Cardiac muscle cell (in vitro differentiated cells and primary cell): ENCODE data around the gene CDH19. TPM values are rescaled to one million over a fixed set of nuclear protein-coding genes. Genes with fewer than 3 reads are reported as not detected.

Source experiments
- DNase-seq, 2 donors: peaks; one replicate each; pipeline versions ENCODE4 v3.0.0 to v3.0.0-alpha.2; 2010 to 2017; ENCODE audit warnings: low read depth in 1 of 2, low spot score in 1 of 2
- H3K27ac ChIP-seq: fragments of 200-600 bp; sonication (generic); 2 replicates; pipeline ENCODE4 v1.5.1; 2016
- H3K27me3 ChIP-seq: fragments of 200-600 bp; sonication (generic); 2 replicates; pipeline ENCODE4 v1.6.0; 2016; ENCODE audit warnings: control low read depth
- H3K36me3 ChIP-seq: fragments of 200-600 bp; sonication (generic); 2 replicates; pipeline ENCODE4 v1.5.1; 2016; ENCODE audit warnings: control low read depth
- H3K4me1 ChIP-seq: fragments of 200-600 bp; sonication (generic); 2 replicates; pipeline ENCODE4 v1.8.1; 2017; ENCODE audit warnings: low read depth, mild to moderate bottlenecking, mixed run types
- H3K4me3 ChIP-seq: fragments of 200-600 bp; sonication (generic); 2 replicates; pipeline ENCODE4 v1.5.1; 2016; ENCODE audit warnings: mild to moderate bottlenecking
- H3K9me3 ChIP-seq: fragments of 200-600 bp; sonication (generic); 2 replicates; pipeline ENCODE4 v1.5.1; 2017; ENCODE audit warnings: low read depth, mild to moderate bottlenecking, control low read depth
- CTCF ChIP-seq: IDR thresholded peaks from 2 replicates; pipeline ENCODE4 v1.5.1; 2012; ENCODE audit warnings: low read depth, mild to moderate bottlenecking, low read length
- polyA plus RNA-seq: library from polyadenylated mRNA; unstranded; fragments of >200 nt; fragmentation: Nextera tagmentation; extraction: Ambion mirVana; gene quantifications from 2 replicates; pipeline ENCODE4 v1.2.1, GENCODE V29; 2016
- total RNA-seq: library from RNA; depleted of rRNA; stranded (reverse); fragments of >200 nt; gene quantifications from 2 replicates; pipeline ENCODE4 v1.2.3, GENCODE V29; 2016

CDH19 gene
- total and polyA plus RNA-seq, 2 experiments from 2014 or later = not detected

GRCh38 chr18:66623821-66624220 is 19.9 kb upstream of the CDH19 start:
- Histone ChIP-seq H3K4me1 (no peaks in the 10 kb centered on the region), H3K9me3 (no peaks in the 10 kb centered on the region), H3K27ac (no peak overlapping the region), H3K27me3 (no peaks in the 10 kb centered on the region), H3K4me3 (no peak overlapping the region), H3K36me3 (no peaks in the 10 kb centered on the region)
- TF ChIP-seq CTCF = no peak
- DNase-seq = no peak

- Histone ChIP-seq H3K4me1 (no peaks in the 10 kb centered on the region), H3K27ac (no peak overlapping the region)
- no peak for TF ChIP-seq CTCF
Measured at GRCh38 chr18:66621816-66622576, 18.1 kb upstream of the CDH19 start.

GRCh38 chr18:66616523-66616983 is 12.7 kb upstream of the CDH19 start:
- Histone ChIP-seq H3K27me3 (no peaks in the 10 kb centered on the region), H3K4me3 (no peak overlapping the region), H3K4me1 (no peaks in the 10 kb centered on the region), H3K27ac (no peak overlapping the region), H3K36me3 (no peaks in the 10 kb centered on the region), H3K9me3 (no peaks in the 10 kb centered on the region)
- peak; percentile 22 to 52 for DNase-seq
- TF ChIP-seq CTCF = peak; percentile 55

More at GRCh38 chr18:66621816-66622576, 18.1 kb upstream of the CDH19 start:
- DNase-seq = no peak
- H3K9me3 ChIP-seq = no peaks in the 10 kb centered on the region
- no peaks in the 10 kb centered on the region for H3K36me3 ChIP-seq
- H3K4me3 ChIP-seq = no peak overlapping the region
- no peaks in the 10 kb centered on the region for H3K27me3 ChIP-seq

- H3K4me3 ChIP-seq = no peak overlapping the region
- no peak for DNase-seq
- no peaks in the 10 kb centered on the region for H3K4me1 ChIP-seq
- no peaks in the 10 kb centered on the region for H3K9me3 ChIP-seq
- H3K36me3 ChIP-seq = no peaks in the 10 kb centered on the region
- H3K27me3 ChIP-seq = no peaks in the 10 kb centered on the region
- no peak overlapping the region for H3K27ac ChIP-seq
- TF ChIP-seq CTCF = no peak
Measured at GRCh38 chr18:66615176-66615575, 11.3 kb upstream of the CDH19 start.

GRCh38 chr18:66607632-66608031 is 3.7 kb upstream of the CDH19 start:
- H3K27me3 ChIP-seq = no peaks in the 10 kb centered on the region
- H3K4me3 ChIP-seq = no peak overlapping the region
- H3K4me1 ChIP-seq = no peaks in the 10 kb centered on the region
- TF ChIP-seq CTCF = no peak
- no peaks in the 10 kb centered on the region for H3K9me3 ChIP-seq
- H3K36me3 ChIP-seq = no peaks in the 10 kb centered on the region
- DNase-seq = no peak
- no peak overlapping the region for H3K27ac ChIP-seq
